GM19455 (cell line): ENCODE data around the gene SH2D1B.

Experiments used
- ATAC-seq: cut with Tn5 transposase; IDR thresholded peaks from one replicate; pipeline ENCODE4 v1.9.1; 2021; ENCODE audit not compliant: unreplicated experiment

Gene SH2D1B

GRCh38 chr1:162400790-162401355 is 11.1 kb downstream of the SH2D1B start:
- ATAC-seq: no peak

- ATAC-seq: no peak
Measured at GRCh38 chr1:162398999-162399580, 12.8 kb downstream of the SH2D1B start.

- ATAC-seq: no peak
Measured at GRCh38 chr1:162397943-162398560, 13.9 kb downstream of the SH2D1B start.

- ATAC-seq: no peak
Measured at GRCh38 chr1:162397039-162397448, 14.9 kb downstream of the SH2D1B start.

- no peak for ATAC-seq
Measured at GRCh38 chr1:162396201-162396906, 15.6 kb downstream of the SH2D1B start.

- no peak for ATAC-seq
Measured at GRCh38 chr1:162391790-162392563, 20.0 kb downstream of the SH2D1B start.

GRCh38 chr1:162390396-162391185 is 21.3 kb downstream of the SH2D1B start:
- no peak for ATAC-seq

- ATAC-seq: no peak
Measured at GRCh38 chr1:162389971-162390370, 22.0 kb downstream of the SH2D1B start.

GRCh38 chr1:162389021-162389818 is 22.7 kb downstream of the SH2D1B start:
- no peak for ATAC-seq

GRCh38 chr1:162388615-162389014 is 23.3 kb downstream of the SH2D1B start:
- no peak for ATAC-seq

- no peak for ATAC-seq
Measured at GRCh38 chr1:162388083-162388594, 23.8 kb downstream of the SH2D1B start.

GRCh38 chr1:162387226-162388082 is 24.5 kb downstream of the SH2D1B start:
- no peak for ATAC-seq

GRCh38 chr1:162386292-162387225 is 25.4 kb downstream of the SH2D1B start:
- no peak for ATAC-seq

- no peak for ATAC-seq
Measured at GRCh38 chr1:162385702-162386101, 26.2 kb downstream of the SH2D1B start.

- ATAC-seq: no peak
Measured at GRCh38 chr1:162385280-162385623, 26.7 kb downstream of the SH2D1B start.

- no peak for ATAC-seq
Measured at GRCh38 chr1:162384601-162385279, 27.2 kb downstream of the SH2D1B start.

GRCh38 chr1:162384116-162384515 is 27.8 kb downstream of the SH2D1B start:
- ATAC-seq: no peak
